ENCODE results near the gene MOV10. TPM values are rescaled to one million over a fixed set of nuclear protein-coding genes. Genes with fewer than 3 reads are reported as not detected.

MOV10 gene
- total RNA-seq, 1 experiment from 2014 or later: 13.8 TPM

Small RNA genes within 50 kb of the gene (small RNA-seq; reads per million reads assigned to genes)
- not detected for gene RNU7-70P

Other genes starting within 250 kb of the MOV10 start
- gene WNT2B, start 165.7 kb upstream of the MOV10 start, total RNA-seq (2014; rRNA removed; shearing (Covaris generic); ENCODE audit: low replicate concordance): not detected in 2 replicates
- gene ST7L, start 55.5 kb upstream of the MOV10 start, total RNA-seq (2014; rRNA removed; shearing (Covaris generic); ENCODE audit: low replicate concordance): 14.4 and 16.5 TPM in 2 replicates
- 155 and 225 TPM in 2 replicates for gene CAPZA1, start 54.8 kb upstream of the MOV10 start, total RNA-seq (2014; rRNA removed; shearing (Covaris generic); ENCODE audit: low replicate concordance)
- gene RHOC, start 32.5 kb downstream of the MOV10 start, total RNA-seq (2014; rRNA removed; shearing (Covaris generic); ENCODE audit: low replicate concordance): 16.5 and 38.6 TPM in 2 replicates
- gene PPM1J, start 40.7 kb downstream of the MOV10 start, total RNA-seq (2014; rRNA removed; shearing (Covaris generic); ENCODE audit: low replicate concordance): not detected in 2 replicates